ENCODE data around the gene VPS25.

GRCh38 chr17:42779304-42779935, 6.2 kb downstream of the VPS25 start:
- TF ChIP-seq CTCF (IDR thresholded peaks at IDR 0.05) = no peak
- no peak for TF ChIP-seq POLR2A (IDR thresholded peaks at IDR 0.05)
- no peak for TF ChIP-seq EP300 (IDR thresholded peaks at IDR 0.05)
